HCT116 (cell line): ENCODE data around the gene MAML3. TPM values are rescaled to one million over a fixed set of nuclear protein-coding genes. Genes with fewer than 3 reads are reported as not detected.

ENCODE experiments used
- ATAC-seq: fragments of 200-7000 bp; cut with Tn5 transposase; 2 replicates; pipeline ENCODE4 v1.9.1; 2020; ENCODE audit warnings: mild to moderate bottlenecking, moderate library complexity
- BruUV-seq: library from RNA; stranded (reverse); fragments of 400-500 nt; replicated peaks from 2 replicates; lab custom pipeline; 2021; lab: Mats Ljungman, UMichigan
- CTCF ChIA-PET: fragments of 300-600 bp; sonication (Branson Sonifier 250); formaldehyde crosslinking; loops from one replicate; lab custom pipeline; 2021; ENCODE audit warnings: antibody characterized with exemption; lab: Charles Lee
- POLR2A ChIA-PET: fragments of 300-600, 350-600 bp; sonication (Branson Sonifier 250); formaldehyde crosslinking; loops from one replicate; lab custom pipeline; 2021; ENCODE audit warnings: antibody characterized with exemption; lab: Charles Lee
- RAD21 ChIA-PET, 2 experiments: fragments of 300-600 bp; sonication (Branson Sonifier 250); formaldehyde crosslinking; loops; one replicate each; lab custom pipeline; 2023; ENCODE audit warnings: low total read pairs in 2 of 2; ENCODE audit not compliant: uncharacterized antibody in 2 of 2, unreplicated experiment in 2 of 2, low non-redundant PET in 1 of 2; lab: Charles Lee
- DNase-seq: peaks from one replicate; pipeline ENCODE4 v3.0.0-alpha.2; 2010; ENCODE audit warnings: low read depth, low spot score
- H2AFZ ChIP-seq: fragments of 200-600 bp; shearing (Covaris generic), sonication (generic); 2 replicates; pipeline ENCODE4 v1.6.1; 2017; ENCODE audit warnings: low read depth, mixed run types, mixed read lengths, antibody characterized with exemption, low read length; ENCODE audit not compliant: poor library complexity, severe bottlenecking
- H3K27ac ChIP-seq: 2 replicates; pipeline ENCODE4 v1.5.1; 2012; ENCODE audit warnings: low read depth, low read length
- H3K27me3 ChIP-seq: fragments of 200-600 bp; sonication (generic); 2 replicates; pipeline ENCODE4 v1.6.1; 2016; ENCODE audit warnings: mixed run types, low read length, mixed read lengths; ENCODE audit not compliant: insufficient read depth
- H3K36me3 ChIP-seq, 2 experiments: fragments of 200-500 bp in 1 of 2; fragments of 200-600 bp in 1 of 2; sonication (Bioruptor generic) in 1 of 2; sonication (generic) in 1 of 2; 2 replicates each; pipeline versions ENCODE4 v1.5.1 to v1.6.1; 2014 to 2016; ENCODE audit warnings: low read length in 2 of 2, inconsistent platforms in 1 of 2, mixed read lengths in 1 of 2, mixed run types in 1 of 2; ENCODE audit not compliant: insufficient read depth in 2 of 2, control insufficient read depth in 1 of 2
- H3K4me1 ChIP-seq, 2 experiments: fragments of 200-600 bp in 1 of 2; sonication (generic) in 1 of 2; 2 replicates each; pipeline versions ENCODE4 v1.5.1 to v1.6.1; 2012 to 2017; ENCODE audit warnings: low read length in 2 of 2, inconsistent platforms in 1 of 2, mild to moderate bottlenecking in 1 of 2, mixed read lengths in 1 of 2, mixed run types in 1 of 2, moderate library complexity in 1 of 2; ENCODE audit not compliant: insufficient read depth in 2 of 2, control insufficient read depth in 1 of 2
- H3K4me2 ChIP-seq: fragments of 200-600 bp; sonication (generic); 2 replicates; pipeline ENCODE4 v1.6.1; 2017; ENCODE audit warnings: mixed run types, low read length, mixed read lengths
- H3K4me3 ChIP-seq, 2 experiments: fragments of 200-600 bp in 1 of 2; sonication (generic) in 1 of 2; replicated peaks in 1 of 2; 2 replicates each; pipeline ENCODE4 v1.5.1; 2011 to 2016; ENCODE audit warnings: low read length in 2 of 2, control low read depth in 1 of 2, low read depth in 1 of 2, mild to moderate bottlenecking in 1 of 2, mixed read lengths in 1 of 2, mixed run types in 1 of 2
- H3K79me2 ChIP-seq: fragments of 200-600 bp; sonication (generic); 2 replicates; pipeline ENCODE4 v1.6.1; 2017; ENCODE audit warnings: mild to moderate bottlenecking, mixed run types, low read length, moderate library complexity, mixed read lengths; ENCODE audit not compliant: insufficient read depth
- H3K9ac ChIP-seq: fragments of 200-600 bp; sonication (generic); 2 replicates; pipeline ENCODE4 v1.6.1; 2016; ENCODE audit warnings: low read length, mixed read lengths
- H3K9me2 ChIP-seq: fragments of 200-600 bp; sonication (generic), shearing (Covaris generic); 2 replicates; pipeline ENCODE4 v1.6.1; 2017; ENCODE audit warnings: mixed run types, mild to moderate bottlenecking, moderate library complexity; ENCODE audit not compliant: insufficient read depth
- H3K9me3 ChIP-seq, 2 experiments: fragments of 200-500 bp in 1 of 2; fragments of 200-600 bp in 1 of 2; sonication (Bioruptor generic) in 1 of 2; sonication (generic) in 1 of 2; 2 replicates each; pipeline ENCODE4 v1.6.1; 2014 to 2017; ENCODE audit warnings: low read length in 2 of 2, mixed read lengths in 2 of 2, inconsistent platforms in 1 of 2, low read depth in 1 of 2, mild to moderate bottlenecking in 1 of 2, mixed run types in 1 of 2, moderate library complexity in 1 of 2; ENCODE audit not compliant: control insufficient read depth in 1 of 2, insufficient read depth in 1 of 2
- H4K20me1 ChIP-seq: fragments of 200-600 bp; sonication (generic), shearing (Covaris generic); 2 replicates; pipeline ENCODE4 v1.6.1; 2017; ENCODE audit warnings: mixed run types, mild to moderate bottlenecking, moderate library complexity; ENCODE audit not compliant: insufficient read depth
- EGR1 ChIP-seq: IDR thresholded peaks from 2 replicates; pipeline ENCODE4 v1.6.1; 2012; ENCODE audit warnings: low read depth
- ELF1 ChIP-seq: IDR thresholded peaks from 2 replicates; pipeline ENCODE4 v1.6.1; 2012; ENCODE audit warnings: low read depth, borderline replicate concordance
- EZH2 ChIP-seq: fragments of 200-600 bp; sonication (generic); IDR thresholded peaks from 2 replicates; pipeline ENCODE4 v1.6.1; 2017; ENCODE audit warnings: antibody characterized with exemption, mixed run types
- EZH2phosphoT487 ChIP-seq: fragments of 200-600 bp; IDR thresholded peaks from 2 replicates; pipeline ENCODE4 v1.6.1; 2018; ENCODE audit warnings: antibody characterized with exemption, borderline replicate concordance
- POLR2A ChIP-seq: IDR thresholded peaks from 2 replicates; pipeline ENCODE4 v1.7.0; 2011; ENCODE audit warnings: borderline replicate concordance; ENCODE audit not compliant: insufficient read depth, insufficient read length; ENCODE audit errors: extremely low read depth
- POLR2AphosphoS5 ChIP-seq: IDR thresholded peaks from 2 replicates; pipeline ENCODE4 v1.6.1; 2011; ENCODE audit warnings: mild to moderate bottlenecking, low read depth, low read length, moderate library complexity
- SIN3A ChIP-seq: IDR thresholded peaks from 2 replicates; pipeline ENCODE4 v1.6.1; 2012; ENCODE audit warnings: low read depth
- SRF ChIP-seq: IDR thresholded peaks from 2 replicates; pipeline ENCODE4 v1.6.1; 2012; ENCODE audit warnings: low read depth
- TCF7L2 ChIP-seq: IDR thresholded peaks from 2 replicates; pipeline ENCODE4 v1.7.0; 2011; ENCODE audit warnings: borderline replicate concordance, inconsistent platforms; ENCODE audit not compliant: insufficient read depth, insufficient read length; ENCODE audit errors: extremely low read depth
- YY1 ChIP-seq: IDR thresholded peaks from 2 replicates; pipeline ENCODE4 v1.6.1; 2011; ENCODE audit warnings: low read length, low read depth, moderate library complexity, mild to moderate bottlenecking; ENCODE audit not compliant: insufficient replicate concordance; ENCODE audit errors: extremely low read depth
- ZNF274 ChIP-seq: fragments of 200-500 bp; sonication (Bioruptor generic); IDR thresholded peaks from 2 replicates; pipeline ENCODE4 v1.6.1; 2014; ENCODE audit warnings: mild to moderate bottlenecking, low read depth, low read length, inconsistent platforms
- intact Hi-C: fragments of 100-400 bp; cut with micrococcal nuclease; formaldehyde crosslinking; loops from 2 replicates; pipeline ENCODE4 v1.10.0; 2022
- total RNA-seq: library from RNA; stranded (reverse); gene quantifications from one replicate; pipeline ENCODE4 v1.2.1, GENCODE V29; 2021; ENCODE audit not compliant: unreplicated experiment
- TF ChIP-seq, protein P1 (sequence below): IDR thresholded peaks from 2 replicates; pipeline ENCODE4 v1.6.1; 2011; ENCODE audit warnings: mild to moderate bottlenecking, low read length, moderate library complexity; ENCODE audit not compliant: insufficient replicate concordance; ENCODE audit errors: extremely low read depth
- TF ChIP-seq, protein P2 (sequence below), 3 experiments: fragments of 200-600 bp in 1 of 3; sonication (generic) in 1 of 3; IDR thresholded peaks in 2 of 3; conservative IDR thresholded peaks in 1 of 3; 2 replicates each; pipeline ENCODE4 v1.5.1; 2012 to 2017; ENCODE audit warnings: low read depth in 2 of 3, low read length in 2 of 3, antibody characterized with exemption in 1 of 3, borderline replicate concordance in 1 of 3, control low read depth in 1 of 3, mild to moderate bottlenecking in 1 of 3, mixed read lengths in 1 of 3, mixed run types in 1 of 3, moderate library complexity in 1 of 3; ENCODE audit not compliant: insufficient read depth in 1 of 3
- TF ChIP-seq, protein P3 (sequence below): IDR thresholded peaks from 2 replicates; pipeline ENCODE4 v1.6.1; 2012; ENCODE audit warnings: low read depth
- TF ChIP-seq, protein P4 (sequence below): IDR thresholded peaks from 2 replicates; pipeline ENCODE4 v1.6.1; 2012

The MAML3 gene
- total RNA-seq, 1 experiment from 2014 or later: 3.1 TPM

DNA sequence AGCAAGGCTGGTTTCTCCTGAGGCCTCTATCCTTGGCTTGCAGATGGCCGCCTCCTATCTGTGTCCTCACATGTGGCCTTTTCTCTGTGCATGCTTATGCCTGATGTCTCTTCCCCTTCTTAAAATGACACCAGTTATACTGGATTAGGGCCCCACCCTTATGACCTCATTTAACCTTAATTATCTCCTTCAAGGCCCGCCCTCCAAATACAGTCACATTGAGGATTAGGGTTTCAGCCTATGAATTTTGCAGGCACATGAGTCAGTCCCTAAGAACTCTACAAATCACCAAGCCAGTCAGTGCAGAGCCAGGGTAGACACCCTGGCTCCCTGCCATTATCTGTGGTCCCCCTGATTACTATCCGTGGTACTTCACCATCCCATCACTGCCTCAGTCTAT, 51.6 kb downstream of the MAML3 start:
- no peak for TF ChIP-seq EGR1
- TF ChIP-seq TCF7L2: no peak
- no peak for TF ChIP-seq SIN3A
- TF ChIP-seq POLR2A: no peak
- TF ChIP-seq, protein P1, sequence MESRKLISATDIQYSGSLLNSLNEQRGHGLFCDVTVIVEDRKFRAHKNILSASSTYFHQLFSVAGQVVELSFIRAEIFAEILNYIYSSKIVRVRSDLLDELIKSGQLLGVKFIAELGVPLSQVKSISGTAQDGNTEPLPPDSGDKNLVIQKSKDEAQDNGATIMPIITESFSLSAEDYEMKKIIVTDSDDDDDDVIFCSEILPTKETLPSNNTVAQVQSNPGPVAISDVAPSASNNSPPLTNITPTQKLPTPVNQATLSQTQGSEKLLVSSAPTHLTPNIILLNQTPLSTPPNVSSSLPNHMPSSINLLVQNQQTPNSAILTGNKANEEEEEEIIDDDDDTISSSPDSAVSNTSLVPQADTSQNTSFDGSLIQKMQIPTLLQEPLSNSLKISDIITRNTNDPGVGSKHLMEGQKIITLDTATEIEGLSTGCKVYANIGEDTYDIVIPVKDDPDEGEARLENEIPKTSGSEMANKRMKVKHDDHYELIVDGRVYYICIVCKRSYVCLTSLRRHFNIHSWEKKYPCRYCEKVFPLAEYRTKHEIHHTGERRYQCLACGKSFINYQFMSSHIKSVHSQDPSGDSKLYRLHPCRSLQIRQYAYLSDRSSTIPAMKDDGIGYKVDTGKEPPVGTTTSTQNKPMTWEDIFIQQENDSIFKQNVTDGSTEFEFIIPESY: no peak
- TF ChIP-seq, protein P2, sequence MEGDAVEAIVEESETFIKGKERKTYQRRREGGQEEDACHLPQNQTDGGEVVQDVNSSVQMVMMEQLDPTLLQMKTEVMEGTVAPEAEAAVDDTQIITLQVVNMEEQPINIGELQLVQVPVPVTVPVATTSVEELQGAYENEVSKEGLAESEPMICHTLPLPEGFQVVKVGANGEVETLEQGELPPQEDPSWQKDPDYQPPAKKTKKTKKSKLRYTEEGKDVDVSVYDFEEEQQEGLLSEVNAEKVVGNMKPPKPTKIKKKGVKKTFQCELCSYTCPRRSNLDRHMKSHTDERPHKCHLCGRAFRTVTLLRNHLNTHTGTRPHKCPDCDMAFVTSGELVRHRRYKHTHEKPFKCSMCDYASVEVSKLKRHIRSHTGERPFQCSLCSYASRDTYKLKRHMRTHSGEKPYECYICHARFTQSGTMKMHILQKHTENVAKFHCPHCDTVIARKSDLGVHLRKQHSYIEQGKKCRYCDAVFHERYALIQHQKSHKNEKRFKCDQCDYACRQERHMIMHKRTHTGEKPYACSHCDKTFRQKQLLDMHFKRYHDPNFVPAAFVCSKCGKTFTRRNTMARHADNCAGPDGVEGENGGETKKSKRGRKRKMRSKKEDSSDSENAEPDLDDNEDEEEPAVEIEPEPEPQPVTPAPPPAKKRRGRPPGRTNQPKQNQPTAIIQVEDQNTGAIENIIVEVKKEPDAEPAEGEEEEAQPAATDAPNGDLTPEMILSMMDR (IDR thresholded peaks at IDR 0.05 in 2 of 3, conservative IDR thresholded peaks at IDR 0.05 in 1 of 3; ENCODE audit: borderline replicate concordance in 1 of 3, insufficient read depth in 1 of 3, low read depth in 2 of 3, low read length in 2 of 3): no peak
- TF ChIP-seq POLR2AphosphoS5: no peak
- no peak for TF ChIP-seq ZNF274
- no peak for TF ChIP-seq YY1
- TF ChIP-seq ELF1: no peak
- no peak for TF ChIP-seq EZH2phosphoT487
- no peak for TF ChIP-seq EZH2
- TF ChIP-seq, protein P3, sequence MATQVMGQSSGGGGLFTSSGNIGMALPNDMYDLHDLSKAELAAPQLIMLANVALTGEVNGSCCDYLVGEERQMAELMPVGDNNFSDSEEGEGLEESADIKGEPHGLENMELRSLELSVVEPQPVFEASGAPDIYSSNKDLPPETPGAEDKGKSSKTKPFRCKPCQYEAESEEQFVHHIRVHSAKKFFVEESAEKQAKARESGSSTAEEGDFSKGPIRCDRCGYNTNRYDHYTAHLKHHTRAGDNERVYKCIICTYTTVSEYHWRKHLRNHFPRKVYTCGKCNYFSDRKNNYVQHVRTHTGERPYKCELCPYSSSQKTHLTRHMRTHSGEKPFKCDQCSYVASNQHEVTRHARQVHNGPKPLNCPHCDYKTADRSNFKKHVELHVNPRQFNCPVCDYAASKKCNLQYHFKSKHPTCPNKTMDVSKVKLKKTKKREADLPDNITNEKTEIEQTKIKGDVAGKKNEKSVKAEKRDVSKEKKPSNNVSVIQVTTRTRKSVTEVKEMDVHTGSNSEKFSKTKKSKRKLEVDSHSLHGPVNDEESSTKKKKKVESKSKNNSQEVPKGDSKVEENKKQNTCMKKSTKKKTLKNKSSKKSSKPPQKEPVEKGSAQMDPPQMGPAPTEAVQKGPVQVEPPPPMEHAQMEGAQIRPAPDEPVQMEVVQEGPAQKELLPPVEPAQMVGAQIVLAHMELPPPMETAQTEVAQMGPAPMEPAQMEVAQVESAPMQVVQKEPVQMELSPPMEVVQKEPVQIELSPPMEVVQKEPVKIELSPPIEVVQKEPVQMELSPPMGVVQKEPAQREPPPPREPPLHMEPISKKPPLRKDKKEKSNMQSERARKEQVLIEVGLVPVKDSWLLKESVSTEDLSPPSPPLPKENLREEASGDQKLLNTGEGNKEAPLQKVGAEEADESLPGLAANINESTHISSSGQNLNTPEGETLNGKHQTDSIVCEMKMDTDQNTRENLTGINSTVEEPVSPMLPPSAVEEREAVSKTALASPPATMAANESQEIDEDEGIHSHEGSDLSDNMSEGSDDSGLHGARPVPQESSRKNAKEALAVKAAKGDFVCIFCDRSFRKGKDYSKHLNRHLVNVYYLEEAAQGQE: no peak
- TF ChIP-seq, protein P4, sequence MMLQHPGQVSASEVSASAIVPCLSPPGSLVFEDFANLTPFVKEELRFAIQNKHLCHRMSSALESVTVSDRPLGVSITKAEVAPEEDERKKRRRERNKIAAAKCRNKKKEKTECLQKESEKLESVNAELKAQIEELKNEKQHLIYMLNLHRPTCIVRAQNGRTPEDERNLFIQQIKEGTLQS: no peak
- no peak for TF ChIP-seq SRF
- Histone ChIP-seq H3K36me3 (no peaks in the 10 kb centered on the region), H2AFZ (no peak overlapping the region), H4K20me1 (no peaks in the 10 kb centered on the region), H3K4me1 (peaks cover 13 to 33% of the 10 kb centered on the region in 2 experiments; a peak in 3 of 4 replicates), H3K79me2 (no peaks in the 10 kb centered on the region), H3K4me2 (no peak overlapping the region), H3K27ac (no peak overlapping the region), H3K4me3 (no peak overlapping the region), H3K9ac (no peak overlapping the region), H3K9me2 (no peaks in the 10 kb centered on the region), H3K27me3 (no peaks in the 10 kb centered on the region), H3K9me3 (no peaks in the 10 kb centered on the region)
- intact Hi-C loops: no loop called here
- ATAC-seq: no peak
- CTCF ChIA-PET: no interaction called here
- no peak for DNase-seq
- RAD21 ChIA-PET: no interaction called here
- BruUV-seq: no TSS peak
- POLR2A ChIA-PET: no interaction called here
